ENCODE results near the gene RRAD. TPM values are rescaled to one million over a fixed set of nuclear protein-coding genes. Genes with fewer than 3 reads are reported as not detected.

Gene RRAD
- polyA plus RNA-seq, 4 donors = 0.83 to 10.9 (median 3.6) TPM

- Histone ChIP-seq H3K36me3 (ENCODE audit: control insufficient read depth in 3 of 3, insufficient read depth in 2 of 3, low read depth in 1 of 3, low read length in 3 of 3) (no peaks in the 10 kb centered on the region), H3K4me1 (ENCODE audit: control insufficient read depth in 3 of 3, insufficient read depth in 2 of 3, low read depth in 1 of 3, low read length in 2 of 3) (peaks cover 3 to 17% (median 8%) of the 10 kb centered on the region in 3 donors), H3K27ac (ENCODE audit: low read depth in 1 of 3, low read length in 2 of 3) (no peak overlapping the region), H3K9me3 (ENCODE audit: control insufficient read depth in 2 of 2, insufficient read depth in 1 of 2, low read depth in 1 of 2, low read length in 1 of 2) (no peaks in the 10 kb centered on the region), H3K4me3 (ENCODE audit: low read depth in 1 of 3, low read length in 3 of 3) (no peak overlapping the region), H3K27me3 (ENCODE audit: control insufficient read depth in 3 of 3, insufficient read depth in 3 of 3, low read length in 3 of 3) (no peaks in the 10 kb centered on the region)
- DNase-seq (no peak), FAIRE-seq (no peak)
- WGBS, 3 donors = 37 to 42% (median 42%) methylated on average over 5 of the region's 5 CpGs
These were observed 47.3 kb downstream of the RRAD start for GRCh38 chr16:66878067-66878466.

DNA sequence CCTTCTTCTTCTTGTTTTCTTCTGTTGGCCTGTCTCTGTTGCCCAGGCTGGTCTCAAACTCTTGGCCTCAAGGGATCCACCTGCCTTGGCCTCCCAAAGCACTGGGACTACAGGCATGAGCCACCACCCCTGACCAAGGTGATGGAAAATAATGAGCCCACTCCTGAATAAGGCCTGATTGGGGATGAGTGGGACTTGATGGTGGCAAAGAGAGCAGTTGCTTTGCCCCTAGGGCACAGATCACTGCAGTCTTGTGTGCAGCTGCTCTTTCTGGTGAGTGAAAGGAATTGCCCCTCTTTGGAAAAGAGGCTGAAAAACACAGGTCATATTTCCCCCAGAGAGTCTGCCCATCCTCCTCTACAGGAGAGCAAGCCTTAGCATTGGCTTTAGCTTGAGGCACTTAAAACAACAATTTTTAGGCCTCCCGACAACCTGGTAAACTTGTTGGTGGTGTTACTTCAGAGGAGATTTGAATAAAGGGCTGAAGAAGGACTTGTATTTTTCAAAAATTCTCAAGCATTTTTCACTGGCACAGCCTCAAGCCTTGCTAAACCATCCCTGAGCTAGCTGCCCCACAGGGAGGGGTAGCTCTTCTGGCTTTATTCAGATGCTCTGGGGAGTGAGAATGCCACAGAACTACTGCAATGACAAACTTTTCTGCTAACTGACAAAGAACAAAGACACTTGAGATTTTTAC is 51.1 kb downstream of the RRAD start:
- WGBS, 3 donors = 75 to 83% (median 79%) methylated on average over 1 of the region's 1 CpG
- Histone ChIP-seq H3K4me3 (ENCODE audit: low read depth in 1 of 3, low read length in 3 of 3) (no peak overlapping the region), H3K27ac (ENCODE audit: low read depth in 1 of 3, low read length in 2 of 3) (peak overlapping the region in 1 of 3 donors; percentile 47), H3K4me1 (ENCODE audit: control insufficient read depth in 3 of 3, insufficient read depth in 2 of 3, low read depth in 1 of 3, low read length in 2 of 3) (peaks cover 0 to 27% (median 3%) of the 10 kb centered on the region in 3 donors), H3K36me3 (ENCODE audit: control insufficient read depth in 3 of 3, insufficient read depth in 2 of 3, low read depth in 1 of 3, low read length in 3 of 3) (no peaks in the 10 kb centered on the region), H3K27me3 (ENCODE audit: control insufficient read depth in 3 of 3, insufficient read depth in 3 of 3, low read length in 3 of 3) (no peaks in the 10 kb centered on the region), H3K9me3 (ENCODE audit: control insufficient read depth in 2 of 2, insufficient read depth in 1 of 2, low read depth in 1 of 2, low read length in 1 of 2) (no peaks in the 10 kb centered on the region)
- no peak for FAIRE-seq
- DNase-seq = no peak

DNA sequence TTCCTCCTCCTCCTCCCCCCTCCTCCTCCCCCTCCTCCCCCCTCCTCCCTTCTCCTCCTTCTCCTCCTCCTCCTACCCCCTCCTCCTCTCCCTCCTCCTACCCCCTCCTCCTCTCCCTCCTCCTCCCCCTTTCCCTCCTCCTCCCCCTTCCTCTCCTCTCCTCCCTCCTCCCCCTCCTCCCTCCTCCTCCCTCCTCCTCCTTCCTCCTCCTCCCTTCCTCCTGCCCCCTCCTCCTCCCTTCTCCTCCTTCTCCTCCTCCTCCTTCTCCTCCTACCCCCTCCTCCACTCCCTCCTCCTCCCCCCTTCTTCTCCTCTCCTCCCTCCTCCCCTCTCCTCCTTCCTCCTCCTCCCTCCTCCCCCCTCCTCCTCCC is 51.7 kb downstream of the RRAD start:
- no peak for FAIRE-seq
- Histone ChIP-seq H3K9me3 (ENCODE audit: control insufficient read depth in 2 of 2, insufficient read depth in 1 of 2, low read depth in 1 of 2, low read length in 1 of 2) (no peaks in the 10 kb centered on the region), H3K4me3 (ENCODE audit: low read depth in 1 of 3, low read length in 3 of 3) (no peak overlapping the region), H3K27ac (ENCODE audit: low read depth in 1 of 3, low read length in 2 of 3) (peak overlapping the region in 1 of 3 donors; percentile 89), H3K36me3 (ENCODE audit: control insufficient read depth in 3 of 3, insufficient read depth in 2 of 3, low read depth in 1 of 3, low read length in 3 of 3) (no peaks in the 10 kb centered on the region), H3K27me3 (ENCODE audit: control insufficient read depth in 3 of 3, insufficient read depth in 3 of 3, low read length in 3 of 3) (no peaks in the 10 kb centered on the region), H3K4me1 (ENCODE audit: control insufficient read depth in 3 of 3, insufficient read depth in 2 of 3, low read depth in 1 of 3, low read length in 2 of 3) (peaks cover 0 to 27% (median 2%) of the 10 kb centered on the region in 3 donors)
- DNase-seq = no peak

GRCh38 chr16:66872943-66873684 is 52.2 kb downstream of the RRAD start:
- no peak for FAIRE-seq
- H3K4me3 ChIP-seq (ENCODE audit: low read depth in 1 of 3, low read length in 3 of 3) = peak overlapping the region in 2 of 3 donors; percentile 34 to 44
- WGBS, 3 donors = 1 to 3% (median 3%) methylated on average over 34 to 39 of the region's 39 CpGs

GRCh38 chr16:66872559-66872942 is 52.8 kb downstream of the RRAD start:
- FAIRE-seq (no peak), DNase-seq (peak in 1 of 2 donors; percentile 53)
- Histone ChIP-seq H3K9me3 (ENCODE audit: control insufficient read depth in 2 of 2, insufficient read depth in 1 of 2, low read depth in 1 of 2, low read length in 1 of 2) (no peaks in the 10 kb centered on the region), H3K36me3 (ENCODE audit: control insufficient read depth in 3 of 3, insufficient read depth in 2 of 3, low read depth in 1 of 3, low read length in 3 of 3) (no peaks in the 10 kb centered on the region), H3K4me1 (ENCODE audit: control insufficient read depth in 3 of 3, insufficient read depth in 2 of 3, low read depth in 1 of 3, low read length in 2 of 3) (peaks cover 0 to 20% (median 0%) of the 10 kb centered on the region in 3 donors), H3K4me3 (ENCODE audit: low read depth in 1 of 3, low read length in 3 of 3) (peak overlapping the region in 2 of 3 donors; percentile 34 to 44), H3K27ac (ENCODE audit: low read depth in 1 of 3, low read length in 2 of 3) (peak overlapping the region; percentile 65 to 90 (median 89)), H3K27me3 (ENCODE audit: control insufficient read depth in 3 of 3, insufficient read depth in 3 of 3, low read length in 3 of 3) (no peaks in the 10 kb centered on the region)
- WGBS, 3 donors = 12 to 40% (median 20%) methylated on average over 4 of the region's 4 CpGs

More at GRCh38 chr16:66872943-66873684, 52.2 kb downstream of the RRAD start:
- Histone ChIP-seq H3K36me3 (ENCODE audit: control insufficient read depth in 3 of 3, insufficient read depth in 2 of 3, low read depth in 1 of 3, low read length in 3 of 3) (no peaks in the 10 kb centered on the region), H3K27ac (ENCODE audit: low read depth in 1 of 3, low read length in 2 of 3) (peak overlapping the region; percentile 65 to 90 (median 89)), H3K27me3 (ENCODE audit: control insufficient read depth in 3 of 3, insufficient read depth in 3 of 3, low read length in 3 of 3) (no peaks in the 10 kb centered on the region), H3K9me3 (ENCODE audit: control insufficient read depth in 2 of 2, insufficient read depth in 1 of 2, low read depth in 1 of 2, low read length in 1 of 2) (no peaks in the 10 kb centered on the region), H3K4me1 (ENCODE audit: control insufficient read depth in 3 of 3, insufficient read depth in 2 of 3, low read depth in 1 of 3, low read length in 2 of 3) (peaks cover 0 to 22% (median 0%) of the 10 kb centered on the region in 3 donors)
- peak; percentile 90 to 94 for DNase-seq

- no peak overlapping the region for H3K4me3 ChIP-seq (ENCODE audit: low read depth in 1 of 3, low read length in 3 of 3)
- no peaks in the 10 kb centered on the region for H3K36me3 ChIP-seq (ENCODE audit: control insufficient read depth in 3 of 3, insufficient read depth in 2 of 3, low read depth in 1 of 3, low read length in 3 of 3)
- FAIRE-seq (no peak), DNase-seq (peak; percentile 82 to 96)
- peaks cover 0 to 20% (median 0%) of the 10 kb centered on the region in 3 donors for H3K4me1 ChIP-seq (ENCODE audit: control insufficient read depth in 3 of 3, insufficient read depth in 2 of 3, low read depth in 1 of 3, low read length in 2 of 3)
- no peaks in the 10 kb centered on the region for H3K27me3 ChIP-seq (ENCODE audit: control insufficient read depth in 3 of 3, insufficient read depth in 3 of 3, low read length in 3 of 3)
- WGBS, 3 donors = 17 to 56% (median 37%) methylated on average over 3 of the region's 3 CpGs
- H3K27ac ChIP-seq (ENCODE audit: low read depth in 1 of 3, low read length in 2 of 3) = peak overlapping the region in 2 of 3 donors; percentile 70 to 90
- no peaks in the 10 kb centered on the region for H3K9me3 ChIP-seq (ENCODE audit: control insufficient read depth in 2 of 2, insufficient read depth in 1 of 2, low read depth in 1 of 2, low read length in 1 of 2)
These were observed 53.5 kb downstream of the RRAD start for GRCh38 chr16:66871840-66872239.

Other genes starting within 250 kb of the RRAD start
- 10 to 100 TPM; 21.1 to 54.3 (median 43.0) TPM for gene CMTM4, start 228.8 kb downstream of the RRAD start, polyA plus RNA-seq
- gene DYNC1LI2, start 173.9 kb downstream of the RRAD start, polyA plus RNA-seq = 10 to 100 TPM; 37.8 to 92.9 (median 62.6) TPM
- gene TERB1, start 124.0 kb downstream of the RRAD start, polyA plus RNA-seq = under 1 TPM in 1 of 4 donors, not detected in 3; 0.04 TPM
- gene NAE1, start 94.6 kb downstream of the RRAD start, polyA plus RNA-seq = 10 to 100 TPM; 39.4 to 60.9 (median 47.1) TPM
- 10 to 100 TPM in 3 of 4 donors, 1 to 10 TPM in 1; 6.4 to 89.7 (median 47.7) TPM for gene CA7, start 81.1 kb downstream of the RRAD start, polyA plus RNA-seq
- 10 to 100 TPM in 1 of 4 donors, 1 to 10 TPM in 3; 1.6 to 11.2 (median 4.3) TPM for gene PDP2, start 45.0 kb downstream of the RRAD start, polyA plus RNA-seq
- gene CDH16, start 6.7 kb downstream of the RRAD start, polyA plus RNA-seq = 1 to 10 TPM in 3 of 4 donors, under 1 TPM in 1; 0.91 to 8.5 (median 4.4) TPM
- 100 to 1,000 TPM in 3 of 4 donors, 10 to 100 TPM in 1; 79.7 to 274 (median 232) TPM for gene CIAO2B, start 8.9 kb upstream of the RRAD start, polyA plus RNA-seq
- gene CES2, start 10.0 kb upstream of the RRAD start, polyA plus RNA-seq = 100 to 1,000 TPM; 221 to 337 (median 294) TPM
- gene CES3, start 35.7 kb upstream of the RRAD start, polyA plus RNA-seq = 10 to 100 TPM; 14.6 to 36.0 (median 24.3) TPM
- 10 to 100 TPM in 2 of 4 donors, 1 to 10 TPM in 2; 4.8 to 26.3 (median 10.5) TPM for gene CES4A, start 63.1 kb upstream of the RRAD start, polyA plus RNA-seq
- gene CBFB, start 103.6 kb upstream of the RRAD start, polyA plus RNA-seq = 10 to 100 TPM in 2 of 4 donors, 1 to 10 TPM in 2; 5.4 to 21.6 (median 10.7) TPM
- 10 to 100 TPM in 2 of 4 donors, 1 to 10 TPM in 2; 5.9 to 13.6 (median 8.7) TPM for gene PHAF1, start 184.4 kb upstream of the RRAD start, polyA plus RNA-seq
- 1 to 10 TPM in 3 of 4 donors, under 1 TPM in 1; 0.89 to 4.9 (median 2.6) TPM for gene B3GNT9, start 225.5 kb upstream of the RRAD start, polyA plus RNA-seq
- gene TRADD, start 234.4 kb upstream of the RRAD start, polyA plus RNA-seq = 10 to 100 TPM; 16.6 to 37.8 (median 23.6) TPM
- 10 to 100 TPM in 1 of 4 donors, 1 to 10 TPM in 3; 5.8 to 13.1 (median 6.9) TPM for gene FBXL8, start 234.4 kb upstream of the RRAD start, polyA plus RNA-seq
- gene HSF4, start 239.2 kb upstream of the RRAD start, polyA plus RNA-seq = 10 to 100 TPM in 1 of 4 donors, 1 to 10 TPM in 3; 4.6 to 15.1 (median 7.6) TPM
- 10 to 100 TPM in 2 of 4 donors, 1 to 10 TPM in 2; 4.5 to 17.1 (median 9.5) TPM for gene NOL3, start 245.0 kb upstream of the RRAD start, polyA plus RNA-seq